Chondrocyte (in vitro differentiated cells): ENCODE data around the gene TMEM106C. TPM values are rescaled to one million over a fixed set of nuclear protein-coding genes. Genes with fewer than 3 reads are reported as not detected.

Source experiments
- DNase-seq: peaks from one replicate; pipeline ENCODE4 v3.0.0; 2021; ENCODE audit warnings: mixed read lengths, low spot score
- H3K27ac Mint-ChIP-seq: one replicate; pipeline ENCODE4 v1.8.0; 2021; ENCODE audit warnings: mild to moderate bottlenecking, moderate library complexity, mixed read lengths; ENCODE audit not compliant: unreplicated experiment
- H3K27me3 Mint-ChIP-seq: 2 replicates; pipeline ENCODE4 v1.8.0; 2021; ENCODE audit warnings: low read depth, mixed read lengths
- H3K36me3 Mint-ChIP-seq: 2 replicates; pipeline ENCODE4 v1.8.0; 2021; ENCODE audit warnings: low read depth, mixed read lengths
- H3K4me1 Mint-ChIP-seq: 2 replicates; pipeline ENCODE4 v1.8.0; 2021; ENCODE audit warnings: low read depth, mild to moderate bottlenecking, mixed read lengths
- H3K4me3 Mint-ChIP-seq: one replicate; pipeline ENCODE4 v1.8.0; 2021; ENCODE audit warnings: mild to moderate bottlenecking, moderate library complexity, mixed read lengths; ENCODE audit not compliant: unreplicated experiment
- H3K9me3 Mint-ChIP-seq: 2 replicates; pipeline ENCODE4 v1.8.0; 2021; ENCODE audit warnings: low read depth, mixed read lengths
- total RNA-seq: library from RNA; stranded (reverse); gene quantifications from 3 replicates; pipeline ENCODE4 v1.2.1, GENCODE V29; 2021
- TF ChIP-seq, protein P1 (sequence below): fragments of 200-600 bp; sonication (generic); IDR thresholded peaks from 2 replicates; pipeline ENCODE4 v1.5.0; 2021; ENCODE audit warnings: antibody characterized with exemption, mild to moderate bottlenecking, moderate library complexity

TMEM106C gene
- total RNA-seq, 1 donor from 2014 or later: 54.3 TPM

DNA sequence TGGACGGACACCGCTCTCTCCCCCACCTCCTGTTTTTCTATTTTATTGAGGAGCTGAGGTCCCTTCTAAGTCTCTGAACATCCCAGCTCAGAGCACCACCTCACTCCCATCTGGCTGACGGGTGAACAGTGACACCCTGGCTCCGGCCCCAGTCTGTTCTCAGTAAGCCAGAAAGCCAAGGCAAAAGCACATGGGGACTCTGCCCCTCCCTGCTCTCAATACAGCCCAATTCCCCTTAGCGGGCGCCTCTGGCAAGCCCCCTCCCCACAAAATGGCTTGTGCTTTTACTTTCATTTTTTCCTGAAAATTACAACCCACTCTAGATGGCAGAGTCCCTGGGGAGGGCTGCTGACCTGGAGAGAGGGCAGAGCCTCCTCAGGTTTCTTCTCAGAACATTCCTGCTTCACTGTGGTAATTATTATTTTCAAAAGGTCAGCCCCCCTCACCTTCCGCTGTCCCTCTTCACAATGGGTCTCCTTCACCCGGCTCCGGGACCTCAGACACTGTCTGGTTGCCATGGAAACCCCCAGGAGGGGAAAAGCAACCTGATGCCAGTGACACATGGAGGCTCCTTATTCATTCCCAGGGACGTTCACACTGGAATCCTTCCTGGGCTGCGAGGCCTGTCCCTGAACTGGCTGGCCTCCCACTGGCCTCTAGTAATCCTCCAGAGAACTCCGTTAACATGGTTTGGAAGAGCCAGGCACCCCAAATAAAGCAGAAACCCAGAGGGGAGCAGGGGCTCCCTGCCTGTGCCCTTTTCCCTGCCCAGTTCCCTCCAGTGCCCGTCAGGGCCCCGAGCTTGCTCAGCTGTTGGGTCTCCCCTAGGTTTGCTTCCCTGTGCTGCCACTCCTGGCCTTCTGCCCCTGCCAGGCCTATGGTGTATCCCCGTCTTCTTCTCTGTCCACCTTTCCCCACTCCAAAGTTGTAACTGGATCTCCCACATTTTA, 25.0 kb downstream of the TMEM106C start:
- no peaks in the 10 kb centered on the region for H3K9me3 Mint-ChIP-seq
- peaks cover 13% of the 10 kb centered on the region for H3K4me1 Mint-ChIP-seq
- peak overlapping the region; percentile 14 for H3K27ac Mint-ChIP-seq
- H3K36me3 Mint-ChIP-seq: no peaks in the 10 kb centered on the region
- peak; percentile 59 for DNase-seq
- TF ChIP-seq, protein P1, sequence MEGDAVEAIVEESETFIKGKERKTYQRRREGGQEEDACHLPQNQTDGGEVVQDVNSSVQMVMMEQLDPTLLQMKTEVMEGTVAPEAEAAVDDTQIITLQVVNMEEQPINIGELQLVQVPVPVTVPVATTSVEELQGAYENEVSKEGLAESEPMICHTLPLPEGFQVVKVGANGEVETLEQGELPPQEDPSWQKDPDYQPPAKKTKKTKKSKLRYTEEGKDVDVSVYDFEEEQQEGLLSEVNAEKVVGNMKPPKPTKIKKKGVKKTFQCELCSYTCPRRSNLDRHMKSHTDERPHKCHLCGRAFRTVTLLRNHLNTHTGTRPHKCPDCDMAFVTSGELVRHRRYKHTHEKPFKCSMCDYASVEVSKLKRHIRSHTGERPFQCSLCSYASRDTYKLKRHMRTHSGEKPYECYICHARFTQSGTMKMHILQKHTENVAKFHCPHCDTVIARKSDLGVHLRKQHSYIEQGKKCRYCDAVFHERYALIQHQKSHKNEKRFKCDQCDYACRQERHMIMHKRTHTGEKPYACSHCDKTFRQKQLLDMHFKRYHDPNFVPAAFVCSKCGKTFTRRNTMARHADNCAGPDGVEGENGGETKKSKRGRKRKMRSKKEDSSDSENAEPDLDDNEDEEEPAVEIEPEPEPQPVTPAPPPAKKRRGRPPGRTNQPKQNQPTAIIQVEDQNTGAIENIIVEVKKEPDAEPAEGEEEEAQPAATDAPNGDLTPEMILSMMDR: no peak
- no peaks in the 10 kb centered on the region for H3K27me3 Mint-ChIP-seq
- H3K4me3 Mint-ChIP-seq: no peak overlapping the region

DNA sequence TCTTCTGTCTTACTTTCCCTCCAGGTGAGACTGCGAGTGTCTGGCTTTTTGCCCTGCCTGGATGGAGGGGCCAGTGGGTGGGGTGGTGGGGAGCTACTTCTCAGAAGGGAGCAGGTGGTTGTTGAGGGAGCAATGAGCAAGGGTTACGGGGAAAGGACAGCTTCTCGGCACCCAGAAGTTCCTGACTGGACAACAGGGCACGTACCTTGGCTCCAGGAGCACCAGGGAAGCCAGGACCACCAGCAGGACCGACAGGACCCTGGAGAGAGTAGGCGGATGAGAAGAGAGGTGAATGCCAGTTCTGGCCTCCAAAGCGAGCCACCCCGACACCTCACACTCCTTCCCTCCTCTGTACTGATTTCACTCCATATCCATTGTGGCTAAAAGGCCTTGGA, 25.6 kb downstream of the TMEM106C start:
- Mint-ChIP-seq H3K4me3 (no peak overlapping the region), H3K9me3 (no peaks in the 10 kb centered on the region), H3K27ac (no peak overlapping the region), H3K27me3 (no peaks in the 10 kb centered on the region), H3K4me1 (peaks cover 13% of the 10 kb centered on the region), H3K36me3 (no peaks in the 10 kb centered on the region)
- TF ChIP-seq, protein P1: no peak
- no peak for DNase-seq

DNA sequence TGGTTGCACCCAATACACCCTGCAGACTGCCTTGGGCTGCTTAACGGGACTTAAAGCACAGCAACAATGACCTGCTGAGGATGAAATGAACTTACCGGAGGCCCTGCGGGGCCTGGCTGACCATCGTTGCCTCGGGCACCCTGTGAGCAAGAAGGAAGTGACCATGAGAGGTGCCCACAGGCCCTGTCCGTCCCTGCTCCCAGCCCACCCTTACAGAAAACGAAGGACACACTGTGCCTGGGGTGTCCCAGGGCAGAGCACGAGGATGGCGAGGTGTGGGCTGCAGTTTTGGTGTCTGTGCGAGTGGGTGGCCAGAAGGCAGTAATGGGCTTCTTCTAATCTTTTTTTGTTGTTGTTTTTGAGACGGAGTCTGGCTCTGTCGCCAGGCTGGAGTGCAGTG, 26.3 kb downstream of the TMEM106C start:
- Mint-ChIP-seq H3K27me3 (no peaks in the 10 kb centered on the region), H3K4me3 (no peak overlapping the region), H3K36me3 (no peaks in the 10 kb centered on the region), H3K27ac (no peak overlapping the region), H3K4me1 (peaks cover 13% of the 10 kb centered on the region), H3K9me3 (no peaks in the 10 kb centered on the region)
- DNase-seq: peak; percentile 56
- TF ChIP-seq, protein P1: no peak

DNA sequence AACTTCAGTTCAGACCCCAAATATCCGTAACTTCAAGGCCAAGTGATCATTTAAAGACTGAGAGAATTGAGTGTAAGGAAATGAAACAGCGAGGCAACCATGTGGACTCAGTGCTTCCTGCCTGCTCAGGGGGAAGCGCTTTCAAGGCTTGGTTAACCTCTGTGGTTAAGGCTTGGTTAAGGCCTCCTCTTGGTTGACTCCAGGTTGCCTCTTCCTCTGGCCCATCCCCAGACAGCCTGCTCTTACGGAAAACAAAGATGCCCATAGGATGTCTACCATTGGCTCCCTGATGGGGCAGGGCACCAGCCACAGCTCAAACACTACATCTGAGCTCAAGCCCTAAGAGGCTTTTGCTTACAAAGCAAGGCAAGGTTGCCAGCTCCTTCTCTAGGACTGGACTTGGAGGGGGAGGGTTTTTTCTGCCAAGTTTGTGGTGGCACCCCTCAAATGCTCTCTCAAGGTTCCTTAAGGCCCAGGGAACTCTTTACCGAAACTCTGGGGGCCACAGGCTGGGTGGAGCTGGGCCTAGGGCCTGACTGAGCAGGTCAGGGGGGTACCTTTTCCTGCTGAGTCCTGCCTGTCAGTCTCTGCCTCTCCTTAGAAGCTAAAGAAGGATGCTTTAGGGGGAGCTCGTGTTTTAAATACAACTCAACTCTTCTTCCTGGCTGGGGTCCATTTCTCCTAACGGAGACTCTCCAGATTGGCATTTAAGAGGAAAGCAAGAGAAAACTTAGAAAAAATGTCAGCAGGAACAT, 27.1 kb downstream of the TMEM106C start:
- DNase-seq: no peak
- no peaks in the 10 kb centered on the region for H3K9me3 Mint-ChIP-seq
- H3K4me1 Mint-ChIP-seq: peaks cover 13% of the 10 kb centered on the region
- H3K4me3 Mint-ChIP-seq: no peak overlapping the region
- H3K36me3 Mint-ChIP-seq: no peaks in the 10 kb centered on the region
- H3K27me3 Mint-ChIP-seq: no peaks in the 10 kb centered on the region
- TF ChIP-seq, protein P1: peak; percentile 22
- H3K27ac Mint-ChIP-seq: no peak overlapping the region
